Keratinocyte (primary cell): ENCODE measurements around the gene SPDYE8. TPM values are rescaled to one million over a fixed set of nuclear protein-coding genes. Genes with fewer than 3 reads are reported as not detected.
"Not testable (repeated sequence)": the region's sequence is repeated elsewhere in the genome, so short reads cannot be mapped to it uniquely, and the experiment has no call there.

Experiments used
- DNase-seq: peaks from one replicate; pipeline ENCODE4 v3.0.0-alpha.2; 2011; ENCODE audit warnings: low read depth, missing footprints, low spot score
- FAIRE-seq: peaks from 2 replicates; lab custom pipeline; 2011; peaks lifted over from hg19 to GRCh38; lab: Jason Lieb, UNC
- H2AFZ ChIP-seq: 2 replicates; pipeline ENCODE4 v1.6.0; 2012; ENCODE audit warnings: low read length, control low read depth, inconsistent platforms; ENCODE audit not compliant: control insufficient read depth
- H3K27ac ChIP-seq: 2 replicates; pipeline ENCODE4 v1.5.1; 2011; ENCODE audit warnings: low read length; ENCODE audit not compliant: control insufficient read depth, insufficient read depth
- H3K27me3 ChIP-seq: 3 replicates; pipeline ENCODE4 v1.6.0; 2011; ENCODE audit warnings: low read length; ENCODE audit not compliant: control insufficient read depth, insufficient read depth; ENCODE audit errors: extremely low read depth
- H3K36me3 ChIP-seq, 2 experiments: 2 replicates in 1 of 2; 3 replicates in 1 of 2; pipeline ENCODE4 v1.5.1; 2011; ENCODE audit warnings: low read length in 2 of 2, mild to moderate bottlenecking in 1 of 2; ENCODE audit not compliant: control insufficient read depth in 2 of 2, insufficient read depth in 2 of 2; ENCODE audit errors: extremely low read depth in 1 of 2
- H3K4me1 ChIP-seq: 3 replicates; pipeline ENCODE4 v1.5.1; 2011; ENCODE audit warnings: low read length; ENCODE audit not compliant: control insufficient read depth, insufficient read depth; ENCODE audit errors: extremely low read depth
- H3K4me2 ChIP-seq: 3 replicates; pipeline ENCODE4 v1.6.0; 2011; ENCODE audit warnings: low read depth, low read length; ENCODE audit not compliant: control insufficient read depth, insufficient read depth; ENCODE audit errors: extremely low read depth
- H3K4me3 ChIP-seq, 3 experiments: fragments of 200-600 bp in 1 of 3; sonication (generic) in 1 of 3; 2 replicates in 2 of 3; 3 replicates in 1 of 3; pipeline ENCODE4 v1.5.1; 2011 to 2016; ENCODE audit warnings: low read length in 3 of 3, mild to moderate bottlenecking in 3 of 3, control low read depth in 2 of 3, inconsistent platforms in 1 of 3, low read depth in 1 of 3, mixed read lengths in 1 of 3, mixed run types in 1 of 3, moderate library complexity in 1 of 3; ENCODE audit not compliant: control insufficient read depth in 2 of 3, insufficient read depth in 2 of 3; ENCODE audit errors: extremely low read depth in 1 of 3
- H3K79me2 ChIP-seq: 2 replicates; pipeline ENCODE4 v1.6.0; 2012; ENCODE audit warnings: low read length; ENCODE audit not compliant: control insufficient read depth, insufficient read depth
- H3K9ac ChIP-seq: 3 replicates; pipeline ENCODE4 v1.6.0; 2011; ENCODE audit warnings: low read length; ENCODE audit not compliant: control insufficient read depth, insufficient read depth; ENCODE audit errors: extremely low read depth
- H3K9me1 ChIP-seq: 3 replicates; pipeline ENCODE4 v1.6.0; 2011; ENCODE audit warnings: low read length; ENCODE audit not compliant: control insufficient read depth, insufficient read depth; ENCODE audit errors: extremely low read depth
- H3K9me3 ChIP-seq: 2 replicates; pipeline ENCODE4 v1.5.1; 2012; ENCODE audit warnings: low read depth, low read length; ENCODE audit not compliant: control insufficient read depth
- H4K20me1 ChIP-seq: 3 replicates; pipeline ENCODE4 v1.6.0; 2011; ENCODE audit warnings: low read length; ENCODE audit not compliant: control insufficient read depth, insufficient read depth; ENCODE audit errors: extremely low read depth
- dilution Hi-C: fragments of 300-500 bp; cut with MboI; formaldehyde crosslinking; loops from one replicate; pipeline ENCODE4 v1.7.0; 2020; ENCODE audit warnings: low sequenced_read_pairs; ENCODE audit not compliant: extremely low pct_ligation_motif_present
- polyA minus RNA-seq, 3 experiments: library from RNA; depleted of rRNA, polyadenylated mRNA; stranded (reverse); fragments of >200 nt; gene quantifications; 1 replicate in 1 of 3; 2 replicates in 1 of 3; 3 replicates in 1 of 3; pipeline ENCODE4 v1.2.3, GENCODE V29; 2011
- polyA plus RNA-seq, 5 experiments: library from polyadenylated mRNA; depleted of rRNA in 3 of 5; stranded (reverse) in 3 of 5; stranded (forward) in 1 of 5; unstranded in 1 of 5; fragments of >200 nt; gene quantifications; 1 replicate in 1 of 5; 2 replicates in 3 of 5; 3 replicates in 1 of 5; pipeline versions ENCODE4 v1.2.1 to v1.2.3, GENCODE V29; 2011 to 2012; ENCODE audit warnings: missing spikeins in 2 of 5, low read depth in 1 of 5, low replicate concordance in 1 of 5

SPDYE8 gene, protein sequence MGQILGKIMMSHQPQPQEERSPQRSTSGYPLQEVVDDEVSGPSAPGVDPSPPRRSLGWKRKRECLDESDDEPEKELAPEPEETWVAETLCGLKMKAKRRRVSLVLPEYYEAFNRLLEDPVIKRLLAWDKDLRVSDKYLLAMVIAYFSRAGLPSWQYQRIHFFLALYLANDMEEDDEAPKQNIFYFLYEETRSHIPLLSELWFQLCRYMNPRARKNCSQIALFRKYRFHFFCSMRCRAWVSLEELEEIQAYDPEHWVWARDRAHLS
- not detected in 3 replicates for polyA plus RNA-seq
- polyA plus RNA-seq (2011; ENCODE audit: low read depth), result not detected
- not detected in 2 replicates for polyA plus RNA-seq (2011; cell fraction: cytosol; rRNA removed)
- polyA plus RNA-seq (2011; cell fraction: nucleus; rRNA removed), result not detected in 2 replicates
- 0.09 and 0.25 TPM in 2 replicates for polyA plus RNA-seq (2012; ENCODE audit: low replicate concordance)
- not detected in 3 replicates for polyA minus RNA-seq
- not detected for polyA minus RNA-seq (2011; cell fraction: cytosol; rRNA and poly(A)+ RNA removed)
- not detected in 2 replicates for polyA minus RNA-seq (2011; cell fraction: nucleus; rRNA and poly(A)+ RNA removed)

DNA sequence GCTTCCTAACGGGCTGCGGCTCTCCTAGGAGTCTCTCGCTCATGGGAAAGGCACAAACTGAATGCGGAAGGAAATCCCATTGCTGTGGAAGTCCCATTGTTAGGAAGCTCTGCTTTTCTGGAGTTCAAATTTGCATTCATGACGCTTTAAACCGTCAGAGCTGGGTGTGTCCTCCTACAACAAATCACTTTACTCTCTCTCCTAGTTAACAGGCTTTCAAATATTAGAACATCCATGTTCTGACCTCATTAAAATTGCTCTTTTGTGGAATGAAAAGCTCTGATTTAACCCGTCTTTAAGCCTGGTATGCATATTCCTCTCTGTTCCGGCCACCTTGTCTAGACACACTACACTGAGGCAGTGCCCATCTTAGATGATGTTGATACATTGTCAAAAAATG is at the start of gene SPDYE8:
TSS of gene SPDYE8 (minus strand) at position 101 of the 400 bp plus-strand sequence. CDS start 1,800 bp downstream, outside the sequence.
- H3K4me3 ChIP-seq, H2AFZ ChIP-seq, H3K36me3 ChIP-seq, dilution Hi-C loops, H3K4me1 ChIP-seq, DNase-seq, H3K27ac ChIP-seq, H4K20me1 ChIP-seq, H3K4me2 ChIP-seq, H3K27me3 ChIP-seq, FAIRE-seq, H3K9me1 ChIP-seq, H3K9ac ChIP-seq, H3K9me3 ChIP-seq, H3K79me2 ChIP-seq: not testable (repeated sequence)

DNA sequence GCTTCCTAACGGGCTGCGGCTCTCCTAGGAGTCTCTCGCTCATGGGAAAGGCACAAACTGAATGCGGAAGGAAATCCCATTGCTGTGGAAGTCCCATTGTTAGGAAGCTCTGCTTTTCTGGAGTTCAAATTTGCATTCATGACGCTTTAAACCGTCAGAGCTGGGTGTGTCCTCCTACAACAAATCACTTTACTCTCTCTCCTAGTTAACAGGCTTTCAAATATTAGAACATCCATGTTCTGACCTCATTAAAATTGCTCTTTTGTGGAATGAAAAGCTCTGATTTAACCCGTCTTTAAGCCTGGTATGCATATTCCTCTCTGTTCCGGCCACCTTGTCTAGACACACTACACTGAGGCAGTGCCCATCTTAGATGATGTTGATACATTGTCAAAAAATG is 28.2 kb upstream of the SPDYE8 start, which contains the start of gene SPDYE11:
TSS of gene SPDYE11 (minus strand) at position 101 of the 400 bp plus-strand sequence. CDS start 1,800 bp downstream, outside the sequence.
- H3K27ac ChIP-seq, H3K79me2 ChIP-seq, H3K4me1 ChIP-seq, H2AFZ ChIP-seq, H3K4me3 ChIP-seq, DNase-seq, H4K20me1 ChIP-seq, FAIRE-seq, H3K9me3 ChIP-seq, H3K27me3 ChIP-seq, H3K36me3 ChIP-seq, H3K9me1 ChIP-seq, H3K4me2 ChIP-seq, H3K9ac ChIP-seq, dilution Hi-C loops: not testable (repeated sequence)

DNA sequence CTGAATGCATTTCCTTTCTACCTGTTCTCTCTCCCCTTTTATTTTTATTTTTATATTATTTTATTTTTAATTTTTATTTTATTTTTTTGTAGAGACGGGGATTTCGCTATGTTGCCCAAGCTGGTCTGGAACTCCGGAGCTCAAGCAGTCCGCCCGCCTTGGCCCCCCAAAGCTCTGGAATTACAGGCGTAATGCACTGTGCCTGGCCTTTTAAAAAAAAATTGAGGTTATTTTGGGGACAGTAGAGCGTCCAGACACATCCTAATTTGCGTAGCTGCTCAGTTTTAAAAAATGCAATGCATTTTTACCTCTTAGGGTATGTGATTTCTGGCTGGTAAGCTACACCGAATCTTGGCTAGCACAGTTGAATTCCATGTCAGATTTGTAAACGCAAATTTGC is 23.1 kb downstream of the SPDYE8 start:
- H2AFZ ChIP-seq, dilution Hi-C loops, H4K20me1 ChIP-seq, FAIRE-seq, H3K9me3 ChIP-seq, H3K79me2 ChIP-seq, H3K36me3 ChIP-seq, H3K4me1 ChIP-seq, H3K27me3 ChIP-seq, DNase-seq, H3K9me1 ChIP-seq, H3K27ac ChIP-seq: not testable (repeated sequence)
- Histone ChIP-seq H3K4me3 (peak overlapping the region; percentile 31 to 54 (median 42)), H3K9ac (peak overlapping the region; percentile 50), H3K4me2 (peak overlapping the region; percentile 77)

DNA sequence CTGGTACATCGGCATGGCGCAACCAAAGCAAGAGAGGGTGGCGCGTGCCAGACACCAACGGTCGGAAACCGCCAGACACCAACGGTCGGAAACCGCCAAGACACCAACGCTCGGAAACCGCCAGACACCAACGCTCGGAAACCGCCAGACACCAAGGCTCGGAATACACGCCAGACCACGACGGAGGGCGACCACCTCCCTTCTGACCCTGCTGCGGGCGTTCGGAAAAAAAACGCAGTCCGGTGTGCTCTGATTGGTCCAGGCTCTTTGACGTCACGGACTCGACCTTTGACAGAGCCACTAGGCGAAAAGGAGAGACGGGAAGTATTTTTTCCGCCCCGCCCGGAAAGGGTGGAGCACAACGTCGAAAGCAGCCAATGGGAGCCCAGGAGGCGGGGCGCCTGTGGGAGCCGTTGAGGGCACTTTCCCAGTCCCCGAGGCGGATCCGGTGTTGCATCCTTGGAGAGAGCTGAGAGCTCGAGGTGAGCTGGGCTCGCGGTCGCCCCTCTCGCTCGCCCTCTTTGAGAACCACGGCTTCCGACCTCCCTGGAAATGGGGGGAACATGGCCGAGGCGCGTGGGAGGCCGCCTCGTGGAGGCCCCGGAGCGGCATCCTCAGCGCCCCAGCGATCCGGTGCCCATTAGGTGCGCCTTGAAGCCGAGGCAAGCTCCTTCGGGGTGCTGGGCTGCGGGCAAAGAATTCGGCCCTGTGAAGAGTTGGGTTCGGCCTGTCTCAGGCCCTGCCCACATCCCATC is 23.7 kb downstream of the SPDYE8 start:
- H3K9me3 ChIP-seq, H3K4me1 ChIP-seq, H4K20me1 ChIP-seq, H3K36me3 ChIP-seq, H3K4me2 ChIP-seq, H3K27me3 ChIP-seq, H3K79me2 ChIP-seq, FAIRE-seq, dilution Hi-C loops, H3K9me1 ChIP-seq: not testable (repeated sequence)
- peak overlapping the region; percentile 76 for H3K9ac ChIP-seq
- peak overlapping the region; percentile 76 for H2AFZ ChIP-seq
- peak overlapping the region; percentile 49 to 54 (median 51) for H3K4me3 ChIP-seq
- H3K27ac ChIP-seq, result peak overlapping the region; percentile 63
- peak; percentile 50 for DNase-seq
